CD4-positive, alpha-beta T cell treated with Interleukin-6 for 4 hours (primary cell): Measurements from ENCODE around the gene WDFY4.

ENCODE experiments used
- DNase-seq: peaks from one replicate; pipeline ENCODE4 v3.0.0-alpha.2; 2020; ENCODE audit warnings: mixed read lengths

The WDFY4 gene

DNA sequence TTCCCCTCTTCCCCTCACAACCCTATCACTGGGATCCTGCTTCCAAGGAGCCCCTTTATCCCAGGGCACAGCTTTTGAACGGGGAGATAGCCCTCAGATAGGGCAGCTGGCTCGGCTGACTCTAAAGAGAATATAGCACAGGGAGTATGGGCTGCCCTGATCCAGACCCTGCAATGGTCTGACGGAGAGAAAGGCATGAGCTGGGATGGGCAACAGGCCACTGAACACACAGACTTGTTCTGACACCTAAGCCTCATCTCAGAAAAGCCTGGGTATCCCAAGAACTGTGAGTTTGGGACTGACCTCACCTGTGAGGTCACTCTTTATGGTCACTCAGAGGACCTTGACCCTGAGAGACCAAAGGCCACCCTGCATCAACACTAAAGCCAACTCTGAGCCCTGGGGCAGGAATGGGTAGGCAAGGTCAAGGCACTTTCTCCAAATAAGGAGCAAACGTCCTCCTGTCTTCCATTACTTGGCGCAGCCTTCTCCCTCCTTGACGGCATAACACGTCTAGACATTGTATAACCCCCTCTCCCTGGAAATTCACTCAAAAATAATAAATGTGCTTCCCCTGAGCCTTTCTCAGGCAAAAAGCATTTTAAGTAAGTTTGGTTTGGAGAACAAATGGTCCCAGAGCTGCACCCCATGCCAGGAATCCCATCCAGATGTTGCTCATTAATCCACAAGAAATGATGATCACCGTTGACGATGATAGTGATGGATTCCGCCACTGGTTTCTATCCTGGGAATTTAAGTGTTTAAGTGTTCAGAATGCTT, 263.2 kb downstream of the WDFY4 start:
- no peak for DNase-seq

DNA sequence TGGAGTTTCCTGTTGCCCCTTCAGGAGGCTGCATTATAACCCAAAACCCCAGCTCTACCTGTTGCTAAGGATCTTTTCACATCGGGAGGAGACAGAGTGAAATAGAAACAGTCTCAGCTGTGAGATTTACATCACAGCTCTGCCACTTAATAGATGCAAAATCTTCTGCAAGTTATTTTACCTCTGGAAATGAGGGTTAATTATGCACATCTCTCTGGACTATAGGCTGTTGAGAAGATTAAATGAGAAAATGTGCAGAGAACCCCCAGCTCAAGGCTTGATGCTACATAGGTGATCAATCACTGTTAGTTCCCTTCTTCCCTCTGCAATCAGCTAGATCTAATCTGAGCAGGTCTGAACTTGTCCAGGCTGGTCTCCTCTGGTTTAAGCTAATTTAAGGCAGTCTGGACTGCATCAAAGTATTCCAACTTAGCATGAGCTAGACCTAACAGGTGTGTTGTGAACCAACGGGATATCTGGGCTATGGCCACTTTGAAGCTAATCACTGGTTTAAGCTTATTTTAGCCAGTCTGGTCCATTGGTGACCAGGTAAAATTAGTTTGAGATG, 263.9 kb downstream of the WDFY4 start:
- no peak for DNase-seq

DNA sequence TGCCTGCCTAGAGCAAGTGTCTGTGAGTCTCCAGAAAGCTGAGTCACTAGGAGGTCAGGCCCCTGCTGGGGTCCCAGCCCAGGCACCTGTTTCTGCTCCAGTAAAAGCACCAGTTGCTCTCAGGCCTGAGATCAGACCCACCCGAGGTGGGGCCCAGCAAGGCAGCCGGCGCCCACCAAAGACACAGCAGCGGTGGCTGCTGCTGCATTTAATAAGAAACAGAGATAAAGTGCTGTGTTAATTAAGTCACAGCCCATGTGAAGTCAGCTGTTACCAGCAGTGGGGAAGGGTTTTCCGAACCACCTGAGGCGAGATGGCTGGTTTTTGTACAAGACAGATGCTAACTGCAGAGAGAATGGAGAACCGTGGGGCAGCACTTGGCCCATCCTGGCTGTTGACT, 267.0 kb downstream of the WDFY4 start:
- DNase-seq: no peak

DNA sequence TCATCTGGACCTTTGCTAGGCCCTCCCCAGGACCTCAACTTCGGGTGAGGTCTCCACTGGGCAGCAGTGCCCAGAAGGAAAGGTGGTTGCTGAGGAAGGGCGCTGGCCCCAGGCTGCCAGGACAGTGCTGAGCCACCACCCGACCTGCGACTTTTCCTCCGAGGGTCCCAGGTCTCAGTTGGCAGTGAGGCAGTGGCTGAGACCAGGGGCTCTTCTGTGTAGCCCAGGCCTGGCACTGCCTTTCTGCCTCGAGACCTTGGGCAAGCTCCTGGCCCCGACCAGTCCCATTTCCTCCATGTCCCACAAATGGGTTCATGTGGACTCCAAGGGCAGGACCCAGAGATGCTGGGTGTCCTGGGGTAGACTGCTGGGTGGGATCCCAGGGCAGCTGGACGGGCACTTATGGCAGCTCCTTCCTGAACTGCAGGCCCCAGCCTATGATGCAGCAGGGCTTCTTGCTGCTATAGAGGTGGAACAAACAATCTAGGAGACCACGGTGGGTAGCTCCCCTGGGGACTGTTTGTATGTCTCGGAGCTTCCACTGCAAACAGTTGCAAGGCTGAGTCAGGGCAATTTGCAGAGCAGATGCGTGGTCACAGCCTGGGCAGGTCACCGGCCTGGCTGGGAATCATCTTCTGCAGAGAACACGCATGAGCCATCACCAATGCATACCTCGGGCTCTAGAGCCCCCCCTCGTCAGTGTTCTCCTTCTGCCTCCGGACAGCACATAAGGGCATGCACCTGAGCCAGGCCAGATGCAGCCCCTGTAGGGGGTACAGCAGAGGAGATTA, 272.9 kb downstream of the WDFY4 start:
- DNase-seq: no peak

DNA sequence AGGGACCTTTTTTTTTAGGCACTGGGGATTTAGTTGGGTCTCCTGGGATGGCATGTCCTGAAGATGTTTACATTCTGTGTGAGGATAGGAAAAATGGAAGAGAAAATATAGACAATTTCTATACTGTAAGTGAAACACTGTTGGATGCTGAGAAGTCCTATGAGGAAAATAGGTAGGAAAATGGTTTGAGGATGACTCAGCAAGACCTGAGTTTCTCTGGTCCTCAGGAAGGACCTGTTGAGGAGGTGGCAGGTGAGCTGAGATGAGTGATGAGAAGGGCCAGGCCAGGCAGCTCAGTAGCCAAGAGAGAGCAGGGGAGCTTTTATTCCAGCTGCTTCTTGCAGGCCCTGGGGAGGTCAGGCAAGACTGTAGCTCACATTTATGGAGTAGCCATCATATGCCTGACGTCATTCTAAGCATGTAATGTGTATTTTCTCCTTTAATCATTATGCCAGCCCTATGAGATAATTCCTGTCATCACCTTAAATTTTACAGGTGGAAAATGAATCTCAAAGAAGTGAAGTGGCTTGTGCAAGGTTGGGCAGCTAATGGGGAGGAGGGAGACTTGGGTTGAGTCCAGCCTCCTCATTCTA, 274.0 kb downstream of the WDFY4 start:
- DNase-seq: no peak

DNA sequence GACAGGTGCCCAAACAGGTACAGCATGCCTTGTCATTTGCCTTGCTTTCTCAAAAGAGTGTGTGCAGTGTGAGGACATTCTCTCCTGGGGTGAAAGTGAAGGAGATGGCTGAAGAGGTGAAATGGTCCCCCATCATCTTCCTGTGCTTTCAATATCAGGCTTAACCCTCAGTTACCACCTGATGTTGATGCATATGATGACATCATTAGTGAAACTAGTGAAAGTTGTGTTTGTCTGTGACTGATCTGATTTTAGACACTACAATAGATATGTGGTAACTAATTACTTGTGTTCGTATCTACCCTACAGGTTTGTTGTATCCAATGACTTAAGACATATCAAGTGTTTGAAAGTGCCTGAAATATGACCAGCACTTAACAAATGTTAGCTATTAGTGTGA, 279.4 kb downstream of the WDFY4 start:
- no peak for DNase-seq

DNA sequence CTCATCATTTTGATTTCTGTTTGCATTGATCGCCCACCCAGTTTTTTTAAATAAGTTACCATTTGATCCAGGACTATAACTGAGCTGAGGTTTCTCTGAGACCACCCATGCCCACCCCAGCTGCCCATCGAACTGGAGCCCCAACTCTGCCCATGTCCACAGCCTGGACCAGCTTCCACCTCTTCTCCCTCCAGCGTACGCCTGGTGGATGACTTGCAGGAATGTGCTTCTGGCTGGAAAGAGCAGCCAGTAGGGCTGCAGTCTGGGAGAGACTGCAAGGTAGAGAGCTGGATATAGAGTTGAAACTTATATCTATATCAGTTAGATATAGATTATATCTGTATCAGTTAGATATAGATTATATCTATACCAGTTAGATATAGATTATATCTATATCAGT, 280.8 kb downstream of the WDFY4 start:
- DNase-seq: no peak

DNA sequence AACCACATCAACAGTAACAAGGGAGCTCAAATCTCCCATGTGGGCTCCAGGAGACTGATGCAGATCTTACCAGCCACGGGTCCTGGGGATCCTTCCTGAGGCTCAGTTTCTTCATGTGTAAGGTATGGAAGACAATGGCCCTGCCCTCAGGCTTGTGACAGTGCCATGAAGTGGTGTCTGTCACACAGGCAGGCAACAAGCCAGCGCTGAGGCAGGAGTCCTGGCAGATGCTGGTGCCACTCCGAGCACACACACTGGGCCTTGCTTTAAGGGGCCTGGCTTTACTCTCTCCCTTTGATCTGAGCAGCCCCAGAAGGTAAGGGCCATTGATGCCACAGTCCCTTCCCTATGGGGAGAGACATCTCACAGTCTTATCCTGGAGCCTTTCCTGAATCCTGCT, 283.4 kb downstream of the WDFY4 start:
- no peak for DNase-seq

DNA sequence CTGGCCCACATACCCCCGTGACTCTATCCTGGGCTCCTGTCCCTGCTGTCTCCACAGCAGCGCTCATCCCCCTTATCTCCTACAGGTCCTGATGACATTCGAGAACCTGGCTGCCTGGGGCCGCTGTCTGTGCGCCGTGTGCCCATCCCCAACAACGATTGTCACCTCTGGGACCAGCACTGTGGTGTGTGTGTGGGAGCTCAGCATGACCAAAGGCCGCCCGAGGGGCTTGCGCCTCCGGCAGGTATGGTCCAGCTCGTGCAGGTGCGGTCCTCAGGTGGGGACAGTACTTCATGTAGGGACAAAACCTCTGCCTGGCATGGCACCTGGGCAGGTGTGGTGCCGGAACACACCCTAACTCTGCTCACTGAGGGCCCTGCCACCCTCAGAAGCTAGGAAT, 285.4 kb downstream of the WDFY4 start:
- no peak for DNase-seq

DNA sequence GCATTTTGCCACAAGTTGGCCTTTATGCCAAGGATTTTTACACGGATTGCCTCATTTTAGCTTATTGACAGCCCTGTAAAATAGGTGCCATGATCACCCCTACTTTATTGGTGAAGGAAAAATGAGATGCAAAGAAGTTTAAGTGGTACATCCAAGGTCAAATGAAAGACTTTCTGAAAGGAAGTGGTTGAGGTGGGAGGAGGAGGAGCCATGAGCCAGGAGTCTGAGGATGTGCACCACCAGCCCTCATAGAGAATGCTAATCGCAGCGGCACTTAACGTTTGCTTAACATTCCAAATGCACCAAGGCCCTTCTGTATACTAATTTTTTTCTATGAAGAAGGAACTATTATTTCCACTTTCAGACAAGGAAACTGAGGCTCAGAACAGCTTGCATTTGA, 286.0 kb downstream of the WDFY4 start:
- DNase-seq: no peak

DNA sequence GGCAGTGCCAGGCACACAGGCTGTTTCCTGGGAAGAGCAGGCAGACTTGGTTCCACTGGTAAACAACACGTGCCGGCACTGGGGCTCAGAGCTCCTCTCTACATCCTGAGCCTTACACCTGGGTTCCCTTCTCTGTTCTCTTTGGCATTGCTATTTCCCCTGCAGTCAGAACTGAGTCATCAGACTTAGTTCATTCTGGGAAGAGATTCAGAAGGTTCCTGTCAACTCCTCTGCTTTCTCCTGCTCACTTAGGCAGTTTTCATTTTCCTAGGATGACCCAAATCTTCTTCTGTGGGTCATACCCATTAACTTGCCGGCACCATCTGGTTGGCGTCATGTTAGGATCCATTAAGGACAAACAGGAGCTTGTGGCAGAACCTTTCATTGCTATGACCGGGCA, 288.4 kb downstream of the WDFY4 start:
- no peak for DNase-seq

DNA sequence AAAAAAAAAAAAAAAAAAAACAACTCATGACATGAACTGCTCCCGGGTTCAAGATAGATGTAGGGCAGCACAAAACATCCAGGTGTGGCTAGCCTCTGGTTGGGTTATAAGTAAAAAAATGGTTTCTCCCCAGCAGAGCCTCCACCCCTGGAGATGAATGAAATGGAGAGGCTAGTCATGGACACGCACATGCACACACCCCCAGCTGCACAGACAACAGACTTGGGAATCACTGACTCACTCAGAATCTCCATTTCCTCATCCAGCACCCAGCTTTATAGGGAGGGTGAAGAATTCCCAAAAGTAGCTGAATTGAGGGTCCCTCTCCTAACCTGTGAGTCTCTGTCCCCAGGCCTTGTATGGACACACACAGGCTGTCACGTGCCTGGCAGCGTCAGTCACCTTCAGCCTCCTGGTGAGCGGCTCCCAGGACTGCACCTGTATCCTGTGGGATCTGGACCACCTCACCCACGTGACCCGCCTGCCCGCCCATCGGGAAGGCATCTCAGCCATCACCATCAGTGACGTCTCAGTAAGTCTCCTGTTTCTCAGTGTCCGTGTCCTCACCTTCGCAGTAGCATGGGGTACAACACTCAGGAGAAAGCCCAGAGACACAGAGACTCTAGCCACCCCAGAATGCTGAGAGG, 290.0 kb downstream of the WDFY4 start:
- no peak for DNase-seq

DNA sequence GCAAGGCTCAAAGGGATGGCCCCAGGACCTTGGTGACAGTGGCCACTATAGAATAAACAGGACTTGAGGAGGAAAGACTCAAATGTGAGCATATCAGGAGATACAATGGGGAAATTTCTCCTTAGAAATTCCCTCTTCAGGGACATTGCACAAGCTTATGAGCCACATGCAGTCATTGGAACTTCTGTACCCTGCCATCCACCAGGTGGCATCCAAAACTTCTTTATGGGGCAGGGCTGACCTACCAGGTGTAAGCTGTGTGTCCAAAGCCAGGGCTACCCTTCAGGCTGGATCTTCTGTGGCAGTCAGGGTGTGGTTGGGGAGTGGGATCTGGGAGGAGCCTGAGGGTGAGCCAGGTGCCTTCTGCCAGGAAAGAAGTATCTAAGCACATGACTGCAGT, 291.5 kb downstream of the WDFY4 start:
- no peak for DNase-seq

DNA sequence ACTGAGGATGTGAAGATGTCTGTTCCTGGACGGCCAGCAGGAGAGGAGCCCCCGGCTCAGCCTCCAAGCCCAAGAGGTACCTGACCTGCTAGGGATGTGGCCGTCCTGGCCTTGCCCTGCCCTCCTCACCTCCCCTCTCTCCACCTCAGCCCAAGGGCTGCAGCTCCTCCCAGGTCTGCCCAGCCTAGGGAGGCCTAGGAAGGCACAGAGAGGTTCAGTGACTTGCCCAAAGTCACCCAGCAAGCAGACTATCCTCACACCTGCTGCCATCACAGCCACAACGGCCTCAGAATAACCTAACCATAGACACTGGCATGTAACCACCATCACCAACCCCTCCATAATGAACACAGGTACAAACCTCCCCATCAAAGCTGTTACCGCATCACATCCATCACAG, 293.6 kb downstream of the WDFY4 start:
- no peak for DNase-seq

DNA sequence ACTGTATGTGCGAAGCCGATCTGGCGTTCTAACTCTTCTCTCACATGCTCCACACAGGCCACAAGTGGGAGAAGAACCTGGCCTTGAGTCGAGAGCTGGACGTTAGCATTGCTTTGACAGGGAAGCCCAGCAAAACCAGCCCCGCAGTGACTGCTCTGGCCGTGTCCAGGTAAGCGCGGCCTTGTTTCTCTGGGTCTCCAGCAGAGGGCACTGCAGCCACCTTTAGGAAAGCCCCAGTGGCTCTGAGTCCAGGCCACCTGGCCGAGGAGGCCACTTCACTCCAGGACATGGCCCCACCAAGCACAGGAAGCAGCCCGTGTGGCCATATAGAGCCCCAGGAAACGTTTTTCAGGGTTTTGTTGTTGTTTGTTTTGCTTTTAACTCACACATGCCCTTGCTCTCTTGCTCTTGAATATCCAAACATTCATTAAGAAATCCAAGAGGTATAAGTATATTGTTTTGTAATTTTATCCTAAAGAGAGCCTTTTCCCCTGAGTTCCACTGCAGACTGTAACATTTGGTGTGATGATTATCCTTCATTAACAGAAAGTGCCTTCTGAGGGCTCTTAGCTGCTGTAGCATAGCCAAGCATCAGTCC, 296.7 kb downstream of the WDFY4 start:
- DNase-seq: peak; percentile 29

DNA sequence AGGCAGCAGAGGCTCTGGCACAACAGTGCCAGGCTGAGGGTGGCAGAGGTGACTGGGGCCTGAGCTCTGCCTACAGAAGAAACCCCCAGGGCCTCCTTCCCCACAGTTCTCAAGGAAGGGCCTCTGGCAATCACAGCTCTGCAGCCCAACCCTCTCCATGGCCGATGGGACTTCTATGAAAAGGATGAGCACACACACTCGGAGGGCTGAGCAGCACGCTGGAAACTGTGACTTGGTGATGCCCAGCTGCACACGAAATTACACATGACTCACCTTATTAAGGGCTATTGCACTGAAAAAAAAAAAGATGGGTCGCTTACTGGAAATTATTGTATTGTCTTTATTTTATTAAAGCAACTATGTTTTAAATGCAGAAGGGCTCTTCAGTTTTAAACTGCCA, 297.9 kb downstream of the WDFY4 start:
- DNase-seq: no peak

DNA sequence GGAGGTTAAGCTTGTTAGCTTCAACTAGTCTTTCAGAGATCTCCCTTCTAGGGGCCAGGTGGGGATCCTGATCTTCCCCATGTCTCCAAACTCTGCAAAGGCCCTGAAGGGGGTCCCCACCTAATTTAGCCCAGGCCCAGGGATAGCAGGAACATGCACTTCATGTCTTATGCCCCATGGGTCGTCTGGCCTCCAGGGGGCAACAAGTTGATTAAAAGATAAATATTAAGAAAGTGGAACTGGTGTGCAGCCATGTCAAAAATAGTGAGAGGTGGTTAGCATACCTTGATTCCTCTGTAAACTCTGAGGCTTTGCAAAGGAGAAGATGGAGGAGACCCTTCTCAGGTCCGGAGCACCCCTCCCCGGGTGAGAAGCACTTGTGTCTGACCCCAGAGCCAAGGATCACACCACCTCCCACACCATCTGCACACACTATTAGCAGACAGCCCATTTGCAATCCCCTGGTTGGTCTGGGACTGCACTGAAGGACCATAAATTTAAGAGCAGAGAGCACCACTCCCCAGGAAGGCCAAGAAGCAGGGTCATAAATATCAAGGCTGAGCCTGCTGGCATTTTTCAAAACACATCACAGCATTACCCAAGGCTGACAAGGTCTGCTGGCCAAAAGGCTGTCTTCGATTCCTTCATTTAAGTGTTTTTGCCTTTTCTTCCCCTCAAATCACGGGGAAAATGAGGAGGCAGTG, 299.1 kb downstream of the WDFY4 start:
- no peak for DNase-seq

DNA sequence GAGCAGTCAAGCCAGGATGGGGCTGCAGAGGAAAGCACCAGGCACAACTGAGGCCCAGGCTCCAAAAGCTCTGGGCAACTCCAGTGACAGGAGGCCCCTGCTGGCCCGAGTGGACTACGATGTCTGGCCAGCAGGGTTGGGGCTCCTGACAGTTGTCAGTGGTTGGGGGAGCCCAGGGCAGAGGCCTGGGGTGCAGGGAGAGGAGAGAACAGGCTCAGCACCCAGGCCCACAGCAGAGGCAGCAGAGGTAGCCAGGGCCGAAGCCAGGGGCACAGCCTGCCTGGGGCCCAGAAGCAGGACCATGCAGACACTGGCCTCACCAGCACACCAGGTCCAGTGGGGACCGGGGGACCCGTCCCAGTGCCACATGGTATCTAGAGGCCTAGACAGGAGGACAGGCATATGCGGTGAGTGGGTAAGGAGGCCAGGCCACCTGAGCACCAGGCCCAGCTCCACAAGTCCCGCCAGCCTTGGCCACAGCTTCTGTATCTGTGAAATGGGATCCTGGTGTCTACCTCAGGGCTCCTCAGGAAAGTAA, 301.0 kb downstream of the WDFY4 start:
- no peak for DNase-seq

DNA sequence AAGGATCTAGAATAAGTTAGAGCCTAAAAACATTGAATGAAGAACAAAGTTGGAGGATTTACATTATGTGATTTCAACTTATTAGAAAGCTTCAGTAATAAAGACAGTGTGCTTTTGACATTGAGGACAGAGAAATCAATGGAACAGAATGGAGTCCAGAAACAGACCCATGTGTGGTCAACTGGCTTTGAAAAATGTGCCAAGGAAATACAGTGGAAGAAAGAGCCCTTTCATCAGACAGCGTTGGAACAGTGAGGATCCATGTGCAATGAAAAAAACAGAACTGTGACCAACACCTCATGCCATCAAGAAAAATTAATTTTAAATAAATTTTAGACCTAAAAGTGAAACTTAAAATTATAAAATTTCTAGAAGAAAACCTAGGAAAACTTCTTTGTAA, 305.6 kb downstream of the WDFY4 start:
- no peak for DNase-seq

DNA sequence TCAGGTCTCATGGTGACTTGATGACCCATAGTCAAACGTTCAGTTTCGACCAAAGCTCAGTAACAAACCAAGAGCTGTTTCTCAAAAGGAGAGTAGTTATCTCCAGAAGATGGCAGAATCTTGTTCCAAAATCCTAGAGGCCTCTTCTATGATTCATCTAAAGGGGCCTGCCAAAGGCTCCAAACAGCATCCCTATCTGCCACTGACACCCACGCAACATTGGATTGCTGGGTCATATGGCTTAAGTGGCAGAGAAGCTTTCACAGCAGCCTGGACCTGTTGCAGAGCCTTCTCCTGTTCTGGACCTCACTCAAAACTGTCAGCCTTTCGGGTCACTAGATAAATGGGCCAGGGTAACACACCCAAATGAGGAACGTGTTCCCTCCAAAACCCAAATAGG, 309.0 kb downstream of the WDFY4 start:
- DNase-seq: no peak

DNA sequence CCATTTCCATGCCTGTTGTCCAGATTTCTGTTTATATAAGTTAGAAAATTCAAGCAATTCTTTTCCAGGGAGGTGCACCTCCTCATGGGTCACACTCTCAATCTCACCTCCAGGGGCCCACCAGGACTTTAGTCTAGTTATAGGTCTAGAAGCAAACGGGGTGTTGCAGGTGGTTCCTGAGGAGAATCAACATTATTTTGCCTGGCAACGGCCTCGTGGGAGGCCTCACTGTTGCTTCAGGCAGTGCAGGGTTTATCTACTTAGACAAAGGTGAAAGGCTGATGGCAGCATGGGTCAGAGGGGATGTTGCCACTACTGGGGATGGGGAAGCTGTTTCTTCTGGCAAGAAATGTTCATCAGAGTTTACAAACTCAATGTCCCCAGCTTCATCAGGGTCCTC, 311.7 kb downstream of the WDFY4 start:
- DNase-seq: no peak

DNA sequence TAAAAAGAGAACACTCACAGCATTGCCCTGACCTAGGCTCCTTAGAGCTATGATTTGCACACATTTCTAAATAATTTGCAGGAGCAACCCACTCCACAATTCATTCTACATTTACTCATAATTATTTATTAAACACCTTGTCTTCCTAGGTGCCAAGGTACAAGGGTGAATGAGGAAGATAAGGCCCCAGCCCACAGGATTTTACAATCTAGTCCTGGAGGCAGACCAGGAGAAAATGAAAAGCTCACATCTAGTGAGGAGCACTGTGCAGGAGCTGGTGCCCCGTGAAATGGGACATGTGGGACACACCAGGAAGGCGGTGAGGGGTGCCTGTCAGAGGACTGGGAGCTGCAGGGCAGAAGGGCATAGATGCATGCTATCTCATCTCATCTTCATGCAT, 314.7 kb downstream of the WDFY4 start:
- no peak for DNase-seq
